Measurements from ENCODE around the gene ERGIC1.

GRCh38 chr5:172795318-172795977, 38.6 kb upstream of the ERGIC1 start:
- TF ChIP-seq, protein P1, sequence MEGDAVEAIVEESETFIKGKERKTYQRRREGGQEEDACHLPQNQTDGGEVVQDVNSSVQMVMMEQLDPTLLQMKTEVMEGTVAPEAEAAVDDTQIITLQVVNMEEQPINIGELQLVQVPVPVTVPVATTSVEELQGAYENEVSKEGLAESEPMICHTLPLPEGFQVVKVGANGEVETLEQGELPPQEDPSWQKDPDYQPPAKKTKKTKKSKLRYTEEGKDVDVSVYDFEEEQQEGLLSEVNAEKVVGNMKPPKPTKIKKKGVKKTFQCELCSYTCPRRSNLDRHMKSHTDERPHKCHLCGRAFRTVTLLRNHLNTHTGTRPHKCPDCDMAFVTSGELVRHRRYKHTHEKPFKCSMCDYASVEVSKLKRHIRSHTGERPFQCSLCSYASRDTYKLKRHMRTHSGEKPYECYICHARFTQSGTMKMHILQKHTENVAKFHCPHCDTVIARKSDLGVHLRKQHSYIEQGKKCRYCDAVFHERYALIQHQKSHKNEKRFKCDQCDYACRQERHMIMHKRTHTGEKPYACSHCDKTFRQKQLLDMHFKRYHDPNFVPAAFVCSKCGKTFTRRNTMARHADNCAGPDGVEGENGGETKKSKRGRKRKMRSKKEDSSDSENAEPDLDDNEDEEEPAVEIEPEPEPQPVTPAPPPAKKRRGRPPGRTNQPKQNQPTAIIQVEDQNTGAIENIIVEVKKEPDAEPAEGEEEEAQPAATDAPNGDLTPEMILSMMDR (IDR thresholded peaks at IDR 0.05; ENCODE audit: insufficient read depth, low read depth, low read length), result no peak
- TF ChIP-seq EZH2 (IDR thresholded peaks at IDR 0.05; ENCODE audit: insufficient read depth, low read length), result no peak

All from astrocyte (in vitro differentiated cells and primary cell).